Measurements from ENCODE around the gene DBT. TPM values are rescaled to one million over a fixed set of nuclear protein-coding genes. Genes with fewer than 3 reads are reported as not detected.

Gene DBT
- total RNA-seq, 1 donor from 2014 or later, result 33.2 TPM

DNA sequence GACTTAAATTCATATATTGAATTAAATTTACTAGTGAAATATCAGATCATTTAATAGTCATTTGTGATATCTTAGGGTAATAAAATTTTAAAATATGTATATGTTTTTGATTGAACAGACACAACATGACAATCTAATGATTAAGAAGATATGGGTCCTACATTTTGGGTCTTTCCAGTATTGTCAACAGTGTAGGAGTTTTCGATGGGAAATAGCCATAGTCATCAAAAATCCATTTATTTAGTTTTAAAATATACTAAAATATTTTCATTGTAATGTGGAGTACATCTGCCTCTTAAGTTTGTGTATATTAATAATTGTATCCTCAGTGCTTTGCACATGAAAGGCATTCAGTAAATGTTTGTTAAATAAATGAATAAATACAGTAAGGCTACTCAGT lies 102.7 kb downstream of the DBT start:
- DNase-seq, result no peak
- no peak for ATAC-seq (ENCODE audit: poor library complexity)
- intact Hi-C loops (cut with DNase I), result no loop called here

DNA sequence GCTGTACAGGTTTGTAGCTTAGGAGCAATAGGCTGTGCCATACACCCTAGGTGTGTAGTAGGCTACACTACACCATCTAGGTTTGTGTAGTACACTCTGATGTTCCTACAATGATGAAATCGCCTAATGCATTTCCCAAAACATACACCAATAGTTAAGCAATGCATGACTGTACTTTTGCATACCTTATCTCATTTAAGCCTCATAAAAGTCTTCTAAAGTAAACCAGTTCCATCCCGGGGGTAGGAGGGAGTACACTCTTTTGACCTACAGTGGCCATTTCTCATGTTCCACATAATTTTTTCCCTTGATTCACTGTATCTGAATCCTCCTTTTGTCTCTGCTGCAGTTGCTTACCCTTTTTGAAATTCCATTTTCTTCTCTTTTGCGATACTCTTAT lies 104.5 kb downstream of the DBT start:
- intact Hi-C loops (cut with DNase I), result no loop called here
- ATAC-seq (ENCODE audit: poor library complexity) (no peak), DNase-seq (no peak)

DNA sequence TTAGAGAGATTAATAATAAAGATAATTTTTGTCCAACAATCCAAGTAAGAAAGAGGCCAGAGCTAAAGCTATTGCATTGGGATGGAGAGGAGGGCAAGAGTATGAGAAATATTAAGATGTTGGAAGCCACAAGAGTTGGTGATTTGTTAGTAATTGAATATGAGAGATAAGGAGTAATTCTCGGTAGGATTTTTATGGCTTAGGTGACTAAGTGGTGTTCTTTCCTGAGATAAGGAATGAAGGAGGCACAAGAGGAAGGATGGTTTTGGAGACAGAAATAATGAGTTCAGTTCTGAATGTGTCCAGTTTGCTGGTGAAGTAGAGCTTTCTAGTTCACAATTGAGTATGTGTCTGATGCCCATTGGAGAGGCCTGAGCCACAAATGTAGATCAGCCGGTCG lies 107.3 kb downstream of the DBT start:
- no peak for ATAC-seq (ENCODE audit: poor library complexity)
- no peak for DNase-seq
- intact Hi-C loops (cut with DNase I), result no loop called here

DNA sequence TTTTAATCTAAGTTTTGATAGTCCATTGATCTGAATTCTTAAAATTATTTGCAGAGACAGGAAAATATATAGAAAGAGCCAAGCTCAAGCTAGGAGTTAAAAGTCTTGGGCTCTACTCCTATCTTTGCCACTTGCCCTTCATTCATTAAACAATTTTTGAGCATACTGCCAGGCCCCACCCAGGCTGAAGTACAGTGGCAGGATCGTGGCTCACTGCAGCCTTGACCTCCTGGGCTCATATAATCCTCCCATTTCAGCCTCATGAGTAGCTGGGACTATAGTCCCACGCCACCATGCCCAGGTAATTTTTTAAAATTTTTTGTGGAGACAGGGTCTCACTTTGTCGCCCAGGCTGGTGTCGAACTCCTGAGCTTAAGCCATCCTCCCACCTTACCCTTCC lies 108.4 kb downstream of the DBT start:
- intact Hi-C loops (cut with DNase I), result no loop called here
- ATAC-seq (ENCODE audit: poor library complexity), result no peak
- no peak for DNase-seq

DNA sequence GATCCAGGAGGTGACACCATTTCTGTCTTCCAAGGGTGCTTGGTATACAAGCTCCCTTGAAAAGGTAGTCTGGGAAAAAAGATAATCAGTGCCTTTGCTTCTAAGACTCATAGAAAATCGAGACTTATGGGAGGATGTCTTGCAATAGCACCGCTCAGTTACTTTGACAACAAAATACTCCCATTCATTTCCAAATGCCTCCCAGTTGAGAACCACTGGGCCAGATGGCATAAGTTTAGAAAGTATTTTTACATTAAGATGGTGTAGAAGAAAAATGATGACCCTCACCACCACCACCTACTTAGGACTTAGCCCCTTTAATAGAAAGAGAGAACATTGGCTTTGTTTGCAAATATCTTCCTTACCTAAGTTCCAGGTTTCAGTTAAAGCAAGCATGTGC lies 112.0 kb downstream of the DBT start:
- intact Hi-C loops (cut with DNase I), result no loop called here
- ATAC-seq (ENCODE audit: poor library complexity), result no peak
- DNase-seq, result no peak

Small RNA genes within 50 kb of the gene (microRNA-seq; reads per million reads assigned to microRNA genes)
- gene MIR553, result not detected

Other genes starting within 250 kb of the DBT start
- 1.6 TPM for gene SASS6, start 116.9 kb downstream of the DBT start, total RNA-seq
- 5.3 TPM for gene TRMT13, start 116.7 kb downstream of the DBT start, total RNA-seq
- gene LRRC39, start 71.6 kb downstream of the DBT start, total RNA-seq, result 187 TPM
- gene RTCA, start 16.4 kb upstream of the DBT start, total RNA-seq, result 41.5 TPM
- gene CDC14A, start 102.7 kb upstream of the DBT start, total RNA-seq, result 3.6 TPM

All from Right ventricle myocardium superior (tissue), 1 donor.